HepG2 (cell line): ENCODE data around the gene RHO.
"Not testable (repeated sequence)": the region's sequence is repeated elsewhere in the genome, so short reads cannot be mapped to it uniquely, and the experiment has no call there.

Experiments used
- ARID2 ChIP-seq: sonication (generic); formaldehyde crosslinking; IDR thresholded peaks from 2 replicates; pipeline ENCODE4 v1.8.1; 2022; ENCODE audit warnings: mild to moderate bottlenecking, missing genetic modification reagents, borderline replicate concordance
- BCL6 ChIP-seq: IDR thresholded peaks from 2 replicates; pipeline ENCODE4 v1.6.1; 2016; ENCODE audit warnings: missing genetic modification reagents, missing compliant biosample characterization
- MAZ ChIP-seq, 2 experiments: sonication (generic) in 1 of 2; formaldehyde crosslinking in 1 of 2; IDR thresholded peaks; 2 replicates each; pipeline versions ENCODE4 v1.5.0 to v1.6.1; 2012 to 2020; ENCODE audit warnings: low read depth in 2 of 2, mild to moderate bottlenecking in 2 of 2, borderline replicate concordance in 1 of 2, improper control_type of control experiment in 1 of 2, low read length in 1 of 2, missing genetic modification reagents in 1 of 2, moderate library complexity in 1 of 2
- POLR2AphosphoS5 ChIP-seq: IDR thresholded peaks from 2 replicates; pipeline ENCODE4 v1.6.1; 2012; ENCODE audit warnings: low read depth, low read length
- RAD21 ChIP-seq: fragments of 450-650 bp; formaldehyde crosslinking; IDR thresholded peaks from 2 replicates; pipeline ENCODE4 v1.5.0; 2020; ENCODE audit warnings: mild to moderate bottlenecking
- REXO4 ChIP-seq: sonication (generic); formaldehyde crosslinking; IDR thresholded peaks from 2 replicates; pipeline ENCODE4 v1.8.0; 2022; ENCODE audit warnings: missing genetic modification reagents, mild to moderate bottlenecking, borderline replicate concordance
- SP2 ChIP-seq: sonication (generic); formaldehyde crosslinking; IDR thresholded peaks from 2 replicates; pipeline ENCODE4 v1.5.1; 2020; ENCODE audit warnings: mild to moderate bottlenecking, missing genetic modification reagents
- ZNF160 ChIP-seq: sonication (generic); formaldehyde crosslinking; IDR thresholded peaks from 2 replicates; pipeline ENCODE4 v1.8.0; 2022; ENCODE audit warnings: mild to moderate bottlenecking, inconsistent platforms, missing genetic modification reagents
- ZNF282 ChIP-seq: fragments of 450-650 bp; IDR thresholded peaks from 2 replicates; pipeline ENCODE4 v1.6.1; 2018; ENCODE audit not compliant: partially characterized antibody
- ZNF614 ChIP-seq: IDR thresholded peaks from 2 replicates; pipeline ENCODE4 v1.6.1; 2018; ENCODE audit warnings: missing biosample characterization, missing genetic modification reagents, inconsistent platforms, borderline replicate concordance
- ZNF75D ChIP-seq: sonication (generic); formaldehyde crosslinking; IDR thresholded peaks from 2 replicates; pipeline ENCODE4 v1.8.1; 2023; ENCODE audit warnings: missing genetic modification reagents, mild to moderate bottlenecking, borderline replicate concordance
- ZNF788 ChIP-seq: sonication (generic); formaldehyde crosslinking; IDR thresholded peaks from 2 replicates; pipeline ENCODE4 v1.5.0; 2020; ENCODE audit warnings: mild to moderate bottlenecking, missing genetic modification reagents, borderline replicate concordance
- TF ChIP-seq, protein P1 (sequence below): sonication (generic); formaldehyde crosslinking; IDR thresholded peaks from 2 replicates; pipeline ENCODE4 v1.5.0; 2020; ENCODE audit warnings: mild to moderate bottlenecking, missing genetic modification reagents, moderate library complexity

DNA sequence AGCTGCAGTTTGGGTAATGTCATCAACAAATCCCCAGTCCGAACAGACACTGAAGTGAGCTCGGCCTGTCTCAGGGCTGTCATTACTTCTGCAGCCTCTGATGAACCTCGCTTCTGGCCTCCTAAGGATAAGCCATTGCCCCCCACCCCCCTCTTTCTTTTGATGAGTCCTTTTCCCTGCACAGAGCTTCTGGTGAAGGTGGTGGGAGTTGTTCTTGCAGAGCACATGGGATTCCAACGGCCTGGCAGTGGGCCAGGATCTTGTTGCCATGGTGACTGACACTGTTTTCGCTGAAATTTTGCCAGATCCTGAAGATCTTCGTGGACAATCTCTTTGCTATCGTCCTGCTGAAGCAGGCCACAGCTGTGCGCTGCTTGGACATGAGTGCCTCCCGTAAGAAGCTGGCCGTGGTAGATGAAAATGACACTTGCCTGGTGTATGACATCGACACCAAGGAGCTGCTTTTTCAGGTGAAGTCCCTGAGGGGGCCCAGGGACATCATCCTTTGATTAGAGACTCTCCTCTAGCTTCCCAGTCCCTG is 47.1 kb upstream of the RHO start:
- TF ChIP-seq RAD21 (CRISPR knock-in tag); BCL6; ZNF282; POLR2AphosphoS5; ARID2 (CRISPR knock-in tag); ZNF75D (CRISPR knock-in tag); ZNF788; MAZ (IDR thresholded peaks at IDR 0.05; ENCODE audit: borderline replicate concordance, low read depth, low read length); MAZ (CRISPR knock-in tag; IDR thresholded peaks at IDR 0.05; ENCODE audit: low read depth); ZNF160 (CRISPR knock-in tag); SP2 (CRISPR knock-in tag); ZNF614 (CRISPR knock-in tag); REXO4: not testable (repeated sequence)
- TF ChIP-seq, protein P1, sequence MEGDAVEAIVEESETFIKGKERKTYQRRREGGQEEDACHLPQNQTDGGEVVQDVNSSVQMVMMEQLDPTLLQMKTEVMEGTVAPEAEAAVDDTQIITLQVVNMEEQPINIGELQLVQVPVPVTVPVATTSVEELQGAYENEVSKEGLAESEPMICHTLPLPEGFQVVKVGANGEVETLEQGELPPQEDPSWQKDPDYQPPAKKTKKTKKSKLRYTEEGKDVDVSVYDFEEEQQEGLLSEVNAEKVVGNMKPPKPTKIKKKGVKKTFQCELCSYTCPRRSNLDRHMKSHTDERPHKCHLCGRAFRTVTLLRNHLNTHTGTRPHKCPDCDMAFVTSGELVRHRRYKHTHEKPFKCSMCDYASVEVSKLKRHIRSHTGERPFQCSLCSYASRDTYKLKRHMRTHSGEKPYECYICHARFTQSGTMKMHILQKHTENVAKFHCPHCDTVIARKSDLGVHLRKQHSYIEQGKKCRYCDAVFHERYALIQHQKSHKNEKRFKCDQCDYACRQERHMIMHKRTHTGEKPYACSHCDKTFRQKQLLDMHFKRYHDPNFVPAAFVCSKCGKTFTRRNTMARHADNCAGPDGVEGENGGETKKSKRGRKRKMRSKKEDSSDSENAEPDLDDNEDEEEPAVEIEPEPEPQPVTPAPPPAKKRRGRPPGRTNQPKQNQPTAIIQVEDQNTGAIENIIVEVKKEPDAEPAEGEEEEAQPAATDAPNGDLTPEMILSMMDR, result not testable (repeated sequence)
